ENCODE data around the gene KRI1. TPM values are rescaled to one million over a fixed set of nuclear protein-coding genes. Genes with fewer than 3 reads are reported as not detected.

KRI1 gene
- total RNA-seq, 1 donor from 2014 or later: 18.4 TPM

DNA sequence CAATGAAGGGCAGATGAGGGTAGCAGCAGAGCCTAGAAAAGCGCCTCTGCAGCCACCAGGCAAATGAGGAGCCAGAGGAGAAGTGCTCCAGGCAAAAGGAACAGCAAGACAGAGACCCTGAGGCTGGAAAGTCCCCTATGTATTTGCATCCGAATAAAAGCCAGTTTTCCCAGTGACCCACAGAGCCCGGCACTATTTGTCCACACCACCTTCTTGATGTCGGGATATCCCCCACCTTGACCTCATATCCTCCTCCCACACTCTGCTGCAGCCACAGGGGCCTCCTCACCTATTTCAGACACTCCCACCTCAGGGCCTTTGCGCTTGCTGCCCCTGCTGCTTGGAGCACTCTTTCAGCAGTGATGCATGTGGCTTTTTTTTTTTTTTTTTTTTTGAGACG, 15.5 kb downstream of the KRI1 start:
- peaks cover 1% of the 10 kb centered on the region for H3K36me3 ChIP-seq (ENCODE audit: control insufficient read depth, insufficient read depth, low read length)
- TF ChIP-seq, protein P1, sequence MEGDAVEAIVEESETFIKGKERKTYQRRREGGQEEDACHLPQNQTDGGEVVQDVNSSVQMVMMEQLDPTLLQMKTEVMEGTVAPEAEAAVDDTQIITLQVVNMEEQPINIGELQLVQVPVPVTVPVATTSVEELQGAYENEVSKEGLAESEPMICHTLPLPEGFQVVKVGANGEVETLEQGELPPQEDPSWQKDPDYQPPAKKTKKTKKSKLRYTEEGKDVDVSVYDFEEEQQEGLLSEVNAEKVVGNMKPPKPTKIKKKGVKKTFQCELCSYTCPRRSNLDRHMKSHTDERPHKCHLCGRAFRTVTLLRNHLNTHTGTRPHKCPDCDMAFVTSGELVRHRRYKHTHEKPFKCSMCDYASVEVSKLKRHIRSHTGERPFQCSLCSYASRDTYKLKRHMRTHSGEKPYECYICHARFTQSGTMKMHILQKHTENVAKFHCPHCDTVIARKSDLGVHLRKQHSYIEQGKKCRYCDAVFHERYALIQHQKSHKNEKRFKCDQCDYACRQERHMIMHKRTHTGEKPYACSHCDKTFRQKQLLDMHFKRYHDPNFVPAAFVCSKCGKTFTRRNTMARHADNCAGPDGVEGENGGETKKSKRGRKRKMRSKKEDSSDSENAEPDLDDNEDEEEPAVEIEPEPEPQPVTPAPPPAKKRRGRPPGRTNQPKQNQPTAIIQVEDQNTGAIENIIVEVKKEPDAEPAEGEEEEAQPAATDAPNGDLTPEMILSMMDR (IDR thresholded peaks at IDR 0.05; ENCODE audit: insufficient read depth, low read length, poor library complexity, severe bottlenecking): no peak

DNA sequence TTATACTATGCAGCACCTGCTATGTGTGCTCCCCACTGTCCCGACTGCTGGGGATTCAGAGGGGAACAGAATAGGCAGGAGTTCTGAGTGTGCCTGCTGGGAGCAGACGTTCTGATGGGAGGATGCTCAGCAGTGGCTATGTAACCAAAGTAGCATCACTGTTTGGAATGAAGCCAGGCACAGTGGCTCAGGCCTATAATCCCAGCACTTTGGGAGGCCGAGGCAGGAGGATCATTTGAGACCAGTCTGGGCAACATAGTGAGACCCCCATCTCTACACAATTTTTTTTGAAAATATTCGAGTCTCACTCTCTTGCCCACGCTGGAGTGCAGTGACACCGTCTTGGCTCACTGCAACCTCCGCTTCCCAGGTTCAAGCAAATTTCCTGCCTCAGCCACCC, 16.1 kb downstream of the KRI1 start:
- no peaks in the 10 kb centered on the region for H3K27me3 ChIP-seq (ENCODE audit: control insufficient read depth, insufficient read depth, low read length)
- H3K4me3 ChIP-seq (ENCODE audit: low read depth, low read length): no peak overlapping the region
- peaks cover 1% of the 10 kb centered on the region for H3K36me3 ChIP-seq (ENCODE audit: control insufficient read depth, insufficient read depth, low read length)
- TF ChIP-seq, protein P1 (IDR thresholded peaks at IDR 0.05; ENCODE audit: insufficient read depth, low read length, poor library complexity, severe bottlenecking): no peak
- no peak for DNase-seq (ENCODE audit: low read depth)

More for the DNA sequence above, 15.5 kb downstream of the KRI1 start:
- H3K4me3 ChIP-seq (ENCODE audit: low read depth, low read length): no peak overlapping the region
- no peak for DNase-seq (ENCODE audit: low read depth)
- no peaks in the 10 kb centered on the region for H3K27me3 ChIP-seq (ENCODE audit: control insufficient read depth, insufficient read depth, low read length)

DNA sequence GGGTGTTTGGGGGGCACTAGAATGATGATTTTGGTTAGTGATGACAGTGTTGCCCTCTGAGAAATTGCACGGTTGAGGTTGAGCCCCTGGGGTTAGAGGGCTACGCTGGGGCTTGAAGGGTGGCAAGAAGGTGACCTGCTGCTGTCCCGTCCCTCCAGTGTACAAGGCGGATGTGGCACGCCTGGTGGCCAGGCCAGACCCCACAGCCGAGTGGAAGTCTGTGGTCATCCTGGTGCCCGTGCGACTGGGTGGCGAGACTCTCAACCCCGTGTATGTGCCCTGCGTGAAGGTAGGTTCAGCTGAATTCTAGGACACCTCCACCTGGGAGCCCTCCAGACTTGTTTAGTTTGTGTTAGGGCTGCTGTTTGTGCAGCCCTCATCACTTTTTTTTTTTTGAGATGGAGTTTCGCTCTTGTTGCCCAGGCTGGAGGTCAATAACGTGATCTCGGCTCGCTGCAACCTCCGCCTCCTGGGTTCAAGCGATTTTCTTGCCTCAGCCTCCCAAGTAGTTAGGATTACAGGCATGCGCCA, 17.0 kb downstream of the KRI1 start:
- H3K4me3 ChIP-seq (ENCODE audit: low read depth, low read length): no peak overlapping the region
- H3K27me3 ChIP-seq (ENCODE audit: control insufficient read depth, insufficient read depth, low read length): no peaks in the 10 kb centered on the region
- H3K36me3 ChIP-seq (ENCODE audit: control insufficient read depth, insufficient read depth, low read length): peaks cover 1% of the 10 kb centered on the region
- DNase-seq (ENCODE audit: low read depth): no peak
- TF ChIP-seq, protein P1 (IDR thresholded peaks at IDR 0.05; ENCODE audit: insufficient read depth, low read length, poor library complexity, severe bottlenecking): no peak

DNA sequence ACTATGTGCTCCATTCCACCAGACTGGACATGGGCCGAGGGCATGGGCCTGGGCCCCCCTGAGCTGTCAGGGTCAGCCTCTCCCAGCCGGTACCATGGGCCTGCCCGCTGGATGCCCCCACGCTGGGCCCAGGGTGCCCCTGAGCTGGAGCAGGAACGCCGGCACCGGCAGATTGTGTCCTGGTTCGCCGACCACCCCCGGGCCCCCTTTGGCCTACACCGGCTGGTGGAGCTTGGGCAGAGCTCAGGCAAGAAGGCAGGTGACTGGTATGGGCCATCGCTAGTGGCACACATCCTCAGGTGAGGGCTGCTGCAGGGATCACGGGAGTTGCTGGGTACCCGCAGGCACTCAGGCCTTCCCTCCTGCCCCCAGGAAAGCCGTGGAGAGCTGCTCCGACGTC, 19.0 kb downstream of the KRI1 start:
- H3K4me3 ChIP-seq (ENCODE audit: low read depth, low read length): no peak overlapping the region
- TF ChIP-seq, protein P1 (IDR thresholded peaks at IDR 0.05; ENCODE audit: insufficient read depth, low read length, poor library complexity, severe bottlenecking): no peak
- no peaks in the 10 kb centered on the region for H3K27me3 ChIP-seq (ENCODE audit: control insufficient read depth, insufficient read depth, low read length)
- DNase-seq (ENCODE audit: low read depth): no peak
- H3K36me3 ChIP-seq (ENCODE audit: control insufficient read depth, insufficient read depth, low read length): peaks cover 1% of the 10 kb centered on the region

DNA sequence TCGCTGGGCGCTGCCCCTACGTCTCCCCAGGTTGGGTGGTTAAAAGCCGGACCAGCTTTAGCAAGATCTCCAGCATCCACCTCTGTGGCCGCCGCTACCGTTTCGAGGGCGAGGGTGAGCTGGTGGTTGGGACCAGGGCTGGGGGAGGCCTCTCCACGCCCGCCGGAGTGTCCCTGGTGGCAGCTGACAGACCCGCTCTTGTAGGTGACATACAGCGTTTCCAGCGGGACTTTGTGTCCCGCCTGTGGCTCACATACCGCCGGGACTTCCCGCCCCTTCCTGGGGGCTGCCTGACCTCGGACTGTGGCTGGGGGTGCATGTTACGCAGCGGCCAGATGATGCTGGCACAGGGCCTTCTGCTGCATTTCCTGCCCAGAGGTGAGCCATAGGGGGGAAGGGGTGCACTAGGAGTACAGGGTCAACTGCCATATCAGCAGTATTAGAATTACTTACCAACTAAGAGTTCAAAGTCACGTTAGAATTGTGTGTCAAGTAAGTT, 21.0 kb downstream of the KRI1 start:
- Histone ChIP-seq H3K36me3 (ENCODE audit: control insufficient read depth, insufficient read depth, low read length) (peaks cover 1% of the 10 kb centered on the region), H3K27me3 (ENCODE audit: control insufficient read depth, insufficient read depth, low read length) (no peaks in the 10 kb centered on the region), H3K4me3 (ENCODE audit: low read depth, low read length) (peak overlapping the region; percentile 87)
- no peak for DNase-seq (ENCODE audit: low read depth)
- TF ChIP-seq, protein P1 (IDR thresholded peaks at IDR 0.05; ENCODE audit: insufficient read depth, low read length, poor library complexity, severe bottlenecking): no peak

DNA sequence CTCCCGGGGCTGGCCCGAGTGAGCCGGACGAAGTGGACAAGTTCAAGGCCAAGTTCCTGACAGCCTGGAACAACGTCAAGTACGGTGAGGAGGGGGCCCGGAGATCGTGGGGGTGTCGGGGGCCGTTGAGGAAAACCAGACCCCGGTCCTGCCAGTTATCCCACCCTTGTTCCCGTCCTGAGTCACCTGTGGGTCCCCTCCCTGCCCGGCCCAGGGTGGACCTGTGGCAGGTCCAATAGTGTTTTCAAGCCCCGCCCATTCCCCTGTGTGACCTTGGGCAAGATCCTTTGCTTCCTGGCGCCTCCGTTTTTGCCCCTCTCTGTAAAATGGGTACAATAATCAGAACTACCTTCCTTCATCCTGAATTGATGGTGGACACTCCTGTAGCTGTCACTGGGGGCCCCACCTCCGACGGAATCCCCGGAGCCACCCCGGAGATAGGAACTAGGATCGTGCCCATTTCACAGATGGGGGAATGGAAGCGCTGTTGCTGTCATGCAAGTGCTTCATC, 21.5 kb downstream of the KRI1 start:
- Histone ChIP-seq H3K4me3 (ENCODE audit: low read depth, low read length) (peak overlapping the region; percentile 87), H3K36me3 (ENCODE audit: control insufficient read depth, insufficient read depth, low read length) (peaks cover 1% of the 10 kb centered on the region), H3K27me3 (ENCODE audit: control insufficient read depth, insufficient read depth, low read length) (no peaks in the 10 kb centered on the region)
- no peak for DNase-seq (ENCODE audit: low read depth)
- TF ChIP-seq, protein P1 (IDR thresholded peaks at IDR 0.05; ENCODE audit: insufficient read depth, low read length, poor library complexity, severe bottlenecking): no peak
